Germinal center (tissue), 1 donor: ENCODE data around the gene ACAP1.

Experiments used
- DNase-seq: peaks from one replicate; pipeline ENCODE4 v3.0.0; 2012; ENCODE audit warnings: mixed read lengths, low spot score

ACAP1 gene

GRCh38 chr17:7336240-7337175 is at the start of gene ACAP1:
ACAP1 (plus strand) TSS chr17:7336529; CDS start chr17:7336735, 206 bp downstream.
- peak; percentile 75 for DNase-seq

DNA sequence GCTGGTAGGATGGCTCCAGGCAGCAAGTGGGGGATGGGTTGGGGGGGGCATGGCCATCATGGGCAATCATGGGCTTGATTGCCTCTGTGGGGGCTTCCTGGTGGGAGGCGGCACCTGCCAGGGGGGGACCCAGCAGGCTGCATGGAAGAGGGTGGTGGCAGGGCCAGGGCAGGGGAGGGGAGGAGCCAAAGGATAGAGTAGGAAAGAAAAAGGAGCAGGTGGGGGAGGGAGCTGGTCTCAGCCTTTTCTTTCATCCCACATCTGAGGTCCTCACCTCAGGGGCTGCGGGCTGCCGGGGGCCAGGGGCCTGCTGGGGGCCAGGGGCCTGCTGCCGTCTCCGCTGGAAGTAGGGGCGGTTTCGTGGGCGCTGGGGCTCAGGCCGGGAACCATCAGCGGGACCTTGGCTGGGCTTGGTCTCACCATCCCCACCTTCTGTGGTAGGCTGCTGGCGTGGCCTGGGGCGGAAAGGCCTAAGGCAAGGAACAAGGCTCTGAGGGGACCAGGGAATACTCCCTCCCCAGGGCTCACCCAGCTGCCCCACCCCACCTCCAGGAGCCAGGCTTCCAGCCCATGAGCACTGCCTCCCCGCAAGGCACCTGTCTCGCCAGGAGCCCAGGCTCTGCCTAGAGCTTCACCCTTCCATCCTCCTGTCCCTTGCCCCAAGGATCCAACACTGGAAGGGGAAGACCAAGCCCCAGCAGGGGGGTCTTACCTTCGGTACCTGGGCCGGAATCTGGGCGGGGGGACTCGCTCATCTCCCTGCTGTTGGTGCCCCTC is 46.9 kb upstream of the ACAP1 start:
- DNase-seq: no peak

GRCh38 chr17:7290166-7290565 is 46.2 kb upstream of the ACAP1 start:
- no peak for DNase-seq

DNA sequence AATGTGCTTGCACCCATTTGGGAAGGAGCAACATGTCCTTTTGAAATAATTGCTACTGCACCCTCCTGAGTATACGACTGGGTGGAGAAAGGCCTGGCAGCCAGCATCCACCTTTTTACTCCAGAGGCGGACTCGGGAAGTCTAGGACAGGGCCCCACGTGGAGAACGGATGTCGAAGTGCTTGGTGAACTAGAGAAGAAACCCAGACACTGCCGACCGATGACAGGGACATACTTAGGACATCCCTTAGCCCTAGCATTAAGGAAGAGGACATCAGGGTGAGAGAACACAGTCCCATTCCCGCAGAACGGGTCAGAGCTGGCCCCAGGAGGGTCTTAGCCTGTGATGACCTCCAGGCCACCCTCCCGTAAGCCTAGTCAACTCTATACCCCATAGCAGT is 45.6 kb upstream of the ACAP1 start:
- DNase-seq: no peak

DNA sequence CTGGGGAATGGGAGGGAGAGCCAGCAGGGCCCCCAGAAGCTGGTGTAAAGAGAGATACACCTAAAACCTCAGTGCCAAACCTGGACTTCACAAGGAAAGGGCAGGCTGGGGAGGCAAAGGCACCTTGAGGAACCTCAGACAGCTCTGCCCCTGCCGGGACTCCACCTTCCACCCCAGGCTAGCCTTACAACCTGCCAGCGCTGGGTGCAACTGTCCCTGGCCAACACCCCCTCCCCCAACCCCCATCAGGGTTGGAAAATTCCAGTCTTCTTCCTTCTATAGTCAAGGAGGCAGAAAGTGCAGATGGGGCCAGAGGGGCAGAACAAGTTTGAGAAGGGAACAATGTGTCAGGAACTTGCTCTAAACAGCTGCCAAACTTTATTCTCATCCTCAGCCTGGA is 44.1 kb upstream of the ACAP1 start:
- DNase-seq: no peak

- DNase-seq: no peak
Measured at GRCh38 chr17:7292729-7293128, 43.6 kb upstream of the ACAP1 start.

GRCh38 chr17:7293159-7293558 is 43.2 kb upstream of the ACAP1 start:
- no peak for DNase-seq

GRCh38 chr17:7293816-7294613 is 42.3 kb upstream of the ACAP1 start:
- peak; percentile 54 for DNase-seq

DNA sequence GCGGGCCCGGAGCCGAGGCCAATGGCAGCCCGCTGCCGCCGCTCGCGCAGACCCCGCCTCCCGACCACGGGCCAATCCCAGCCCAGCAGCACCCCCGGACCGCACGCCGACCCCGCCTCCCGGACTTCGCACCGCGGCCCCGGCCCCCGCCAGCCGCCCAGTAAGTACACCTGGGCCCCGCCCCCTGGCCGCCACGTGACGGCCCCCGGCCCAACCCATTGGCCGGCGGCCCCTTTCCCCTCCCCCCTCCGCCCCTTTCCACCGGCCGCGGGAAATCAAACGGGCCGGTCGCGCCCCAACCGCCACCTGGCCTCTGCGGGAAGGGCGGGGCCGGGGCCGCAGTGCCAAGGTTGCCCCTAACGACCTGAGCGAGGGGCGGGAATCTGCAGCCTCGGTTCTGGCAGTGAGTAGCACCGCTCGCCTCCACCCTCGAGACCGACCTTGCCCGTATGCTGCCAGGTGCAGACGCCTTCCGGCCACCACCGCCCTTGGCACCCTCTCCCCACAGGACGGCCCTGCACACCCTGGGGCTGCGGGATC is 41.6 kb upstream of the ACAP1 start, which contains the start of gene YBX2:
TSS of gene YBX2 (minus strand) at position 26 of the 540 bp plus-strand sequence. CDS start 139 bp downstream, outside the sequence.
- DNase-seq: peak; percentile 95

- no peak for DNase-seq
Measured at GRCh38 chr17:7295230-7296180, 40.8 kb upstream of the ACAP1 start.

- peak; percentile 65 for DNase-seq
Measured at GRCh38 chr17:7296189-7296861, 40.0 kb upstream of the ACAP1 start.

DNA sequence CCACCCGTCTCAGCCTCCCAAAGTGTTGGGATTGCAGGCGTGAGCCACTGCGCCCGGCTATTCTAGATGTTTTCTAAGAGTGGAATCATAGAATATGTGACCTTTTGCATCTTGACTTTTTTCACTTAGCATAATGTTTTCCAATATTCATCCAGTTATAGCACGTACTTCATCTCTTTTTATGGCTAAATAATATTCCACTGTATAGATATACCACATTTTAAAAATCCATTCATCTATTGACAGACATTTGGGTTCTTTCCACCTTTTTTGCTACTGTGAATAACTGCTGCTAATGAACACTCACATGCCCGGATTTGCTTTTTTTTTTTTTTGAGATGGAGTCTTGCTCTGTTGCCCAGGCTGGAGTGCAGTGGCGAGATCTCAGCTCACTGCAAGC is 32.1 kb upstream of the ACAP1 start:
- no peak for DNase-seq

GRCh38 chr17:7306911-7307685 is 29.2 kb upstream of the ACAP1 start, which contains the start of gene EIF5A:
EIF5A (plus strand) TSS chr17:7307628; CDS start chr17:7309636, 2,008 bp downstream.
- peak; percentile 99 for DNase-seq

DNA sequence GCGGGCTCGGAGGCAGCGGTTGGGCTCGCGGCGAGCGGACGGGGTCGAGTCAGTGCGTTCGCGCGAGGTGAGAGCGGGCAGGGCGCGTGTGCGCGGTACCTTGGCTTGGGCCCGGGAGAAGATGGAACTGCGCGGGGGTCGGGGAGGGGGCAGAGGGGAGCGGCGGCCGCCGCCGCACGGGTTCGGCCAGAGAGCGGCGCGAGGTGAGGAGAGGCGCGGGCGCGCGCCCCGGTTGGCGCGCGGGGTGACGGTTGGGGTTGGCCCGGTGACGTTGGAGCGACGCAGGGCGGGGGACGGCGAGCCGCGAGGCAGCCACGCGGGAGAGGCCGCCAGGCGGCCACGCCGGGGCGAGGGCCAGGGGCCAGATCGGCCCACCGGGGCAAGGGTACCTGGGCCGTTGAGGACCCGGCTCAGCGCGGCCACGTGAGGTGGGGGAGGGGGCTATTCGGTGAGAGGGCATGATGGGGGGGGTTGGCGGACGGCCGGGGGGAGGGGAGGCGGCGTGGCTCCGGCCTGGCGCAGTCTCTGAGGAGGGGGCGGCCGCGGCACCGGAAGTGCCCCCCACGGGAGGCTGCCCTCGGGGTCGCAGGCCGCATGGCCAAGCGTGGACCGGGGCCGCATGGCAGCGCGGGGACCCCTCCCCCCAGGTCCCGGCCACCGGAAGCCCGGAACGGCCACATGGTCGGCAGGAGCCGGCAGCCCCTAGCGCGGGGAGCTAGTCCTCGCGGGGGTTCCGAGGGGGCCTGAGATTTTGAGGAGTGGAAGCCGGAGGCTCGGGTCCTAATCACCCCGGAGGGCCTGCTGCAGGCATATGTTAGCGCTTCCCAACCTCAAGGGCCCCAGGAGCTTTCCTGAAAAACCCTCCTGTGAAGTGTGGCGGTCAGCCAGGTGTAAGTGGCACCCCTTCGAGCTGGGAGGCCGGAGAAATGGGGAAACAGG is 28.4 kb upstream of the ACAP1 start:
- DNase-seq: peak; percentile 36

DNA sequence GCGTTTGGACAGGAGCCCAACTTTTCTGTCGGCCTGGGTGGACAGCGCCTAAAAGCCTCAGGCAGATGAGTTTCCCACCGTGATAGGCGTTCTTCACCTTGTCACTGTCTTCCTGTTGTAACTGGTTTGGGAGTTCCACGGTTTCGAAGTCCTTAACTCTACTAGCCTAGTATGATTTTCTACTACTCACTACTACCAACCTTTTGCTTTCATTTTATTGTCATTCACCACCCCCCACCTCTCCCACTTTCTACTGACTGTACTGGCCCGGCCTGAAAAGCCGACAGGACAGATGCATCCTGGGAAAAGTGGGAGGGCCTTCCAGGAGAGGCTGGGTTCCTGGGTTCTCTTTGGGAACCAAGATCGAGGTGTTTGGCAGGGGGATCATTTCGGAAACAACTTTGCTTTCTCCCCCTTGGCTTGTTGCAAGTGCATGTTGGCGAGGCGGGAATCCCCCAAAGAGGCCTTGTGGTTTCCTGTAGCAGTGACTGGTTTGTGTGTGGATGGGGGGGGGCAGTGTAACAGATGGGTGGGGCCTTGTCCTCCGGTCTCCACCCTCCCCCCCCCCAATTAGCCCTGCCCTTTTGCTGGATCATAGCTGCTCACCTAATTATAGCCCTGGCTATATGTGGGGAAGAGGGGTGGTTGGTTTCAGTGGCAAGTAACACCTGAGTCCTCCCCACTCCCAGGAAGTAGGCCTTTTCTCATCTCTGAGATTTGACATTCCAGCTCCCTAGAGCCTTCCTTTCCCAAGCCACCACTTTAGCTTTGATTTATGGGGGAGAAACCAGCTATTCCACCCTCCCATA is 27.5 kb upstream of the ACAP1 start:
- DNase-seq: peak; percentile 70

DNA sequence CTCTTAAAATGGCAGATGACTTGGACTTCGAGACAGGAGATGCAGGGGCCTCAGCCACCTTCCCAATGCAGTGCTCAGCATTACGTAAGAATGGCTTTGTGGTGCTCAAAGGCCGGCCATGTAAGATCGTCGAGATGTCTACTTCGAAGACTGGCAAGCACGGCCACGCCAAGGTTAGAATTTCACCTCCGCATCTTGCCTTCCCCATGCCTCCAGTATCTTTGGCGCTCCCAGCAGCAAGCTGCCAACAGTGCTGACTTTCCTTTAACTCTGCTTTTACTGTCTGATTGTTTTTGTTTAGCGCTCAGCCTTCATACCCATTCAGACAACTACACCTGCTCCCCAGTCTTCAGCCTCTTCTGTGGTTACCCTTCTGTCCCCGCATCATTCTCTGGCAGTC is 26.7 kb upstream of the ACAP1 start:
- no peak for DNase-seq

DNA sequence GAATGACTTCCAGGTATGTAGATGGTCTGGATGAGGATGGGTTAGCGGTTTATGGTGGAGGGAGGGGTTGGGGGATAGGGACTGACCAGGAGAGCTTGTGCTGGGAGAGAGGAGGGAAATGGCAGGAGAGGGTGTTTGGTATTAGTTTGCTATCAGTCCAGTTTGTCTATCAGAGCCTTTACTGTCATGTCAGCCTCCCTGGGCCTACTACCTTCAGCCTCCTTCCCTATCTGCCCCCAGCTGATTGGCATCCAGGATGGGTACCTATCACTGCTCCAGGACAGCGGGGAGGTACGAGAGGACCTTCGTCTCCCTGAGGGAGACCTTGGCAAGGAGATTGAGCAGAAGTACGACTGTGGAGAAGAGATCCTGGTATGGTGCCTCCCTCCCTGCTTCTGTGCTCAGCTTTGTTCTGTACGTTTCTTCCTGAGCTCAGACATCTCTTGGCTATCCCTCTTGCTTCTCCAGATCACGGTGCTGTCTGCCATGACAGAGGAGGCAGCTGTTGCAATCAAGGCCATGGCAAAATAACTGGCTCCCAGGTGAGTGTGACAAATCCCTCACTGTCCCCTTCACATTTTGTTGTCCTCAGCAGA is 25.1 kb upstream of the ACAP1 start:
- no peak for DNase-seq
